Peyer's patch (tissue), 4 donors: ENCODE results near the gene TNFAIP6.

ENCODE experiments used
- CTCF ChIP-seq, 6 experiments: fragments of 450-650 bp in 4 of 6; fragments of 200-600 bp in 2 of 6; sonication (generic) in 1 of 6; IDR thresholded peaks; one replicate each; pipeline ENCODE4 v1.5.1; 2017 to 2019; ENCODE audit warnings: antibody characterized with exemption in 6 of 6, mild to moderate bottlenecking in 3 of 6, moderate library complexity in 1 of 6
- POLR2A ChIP-seq, 2 donors: fragments of 450-650 bp; IDR thresholded peaks; one replicate each; pipeline ENCODE4 v1.5.1; 2017; ENCODE audit warnings: antibody characterized with exemption in 2 of 2, mild to moderate bottlenecking in 2 of 2, moderate library complexity in 2 of 2

DNA sequence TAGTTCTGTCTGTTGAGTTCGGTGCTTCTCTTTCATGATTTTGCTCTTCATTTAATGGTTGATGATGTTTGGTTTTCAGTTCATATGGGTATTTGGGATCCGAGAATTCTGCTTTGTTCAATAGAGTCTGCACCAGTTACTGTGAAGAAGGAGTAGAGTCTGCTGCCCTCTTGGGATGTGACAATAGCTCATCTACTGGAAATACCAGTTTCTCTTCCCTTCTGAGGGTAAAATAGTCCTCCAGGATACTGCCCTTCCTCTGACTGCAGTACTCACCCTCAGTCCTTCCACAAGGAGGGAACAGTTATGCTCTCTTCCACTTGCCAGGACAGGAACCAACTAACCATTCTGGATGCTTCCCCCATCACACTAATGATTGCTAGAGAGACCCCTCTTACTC, 12.5 kb upstream of the TNFAIP6 start:
- TF ChIP-seq CTCF (IDR thresholded peaks at IDR 0.05) (no peak), POLR2A (IDR thresholded peaks at IDR 0.05) (no peak)
